Erythroblast (primary cell): ENCODE data around the gene PRDM15.

Source experiments
- GATA1 ChIP-seq: IDR thresholded peaks from 2 replicates; pipeline ENCODE4 v1.6.1; 2011; ENCODE audit warnings: low read depth, mild to moderate bottlenecking, control low read depth, low read length, moderate library complexity
- POLR2A ChIP-seq: IDR thresholded peaks from 2 replicates; pipeline ENCODE4 v1.6.1; 2011; ENCODE audit warnings: mild to moderate bottlenecking, low read length

- TF ChIP-seq POLR2A: no peak
- TF ChIP-seq GATA1: no peak
These were observed 33.7 kb downstream of the PRDM15 start for GRCh38 chr21:41845310-41846032.
